CD4-positive, alpha-beta T cell (primary cell): ENCODE measurements around the gene VWA3B. TPM values are rescaled to one million over a fixed set of nuclear protein-coding genes. Genes with fewer than 3 reads are reported as not detected.

Source experiments
- ATAC-seq: fragments of 200-7000 bp; cut with Tn5 transposase; one replicate; pipeline ENCODE4 v1.10.0; 2022; ENCODE audit warnings: mild to moderate bottlenecking; ENCODE audit not compliant: poor library complexity
- CTCF ChIA-PET: fragments of 350-600 bp; sonication (Branson Sonifier 250); formaldehyde crosslinking; loops from one replicate; lab custom pipeline; 2021; ENCODE audit warnings: antibody characterized with exemption, inconsistent platforms; lab: Charles Lee
- POLR2A ChIA-PET: fragments of 350-600 bp; sonication (Branson Sonifier 250); formaldehyde crosslinking; loops from one replicate; lab custom pipeline; 2021; ENCODE audit warnings: antibody characterized with exemption, inconsistent platforms; lab: Charles Lee
- DNase-seq, 14 experiments: peaks; one replicate each; pipeline ENCODE4 v3.0.0-alpha.2; 2013 to 2020; ENCODE audit warnings: mixed read lengths in 2 of 14
- H3K27ac ChIP-seq, 2 donors: one replicate each; pipeline versions ENCODE4 v1.5.1 to v1.7.0; 2013; ENCODE audit warnings: low read length in 2 of 2, low read depth in 1 of 2, mild to moderate bottlenecking in 1 of 2
- H3K27me3 ChIP-seq, 2 experiments: 1 replicate in 1 of 2; 2 replicates in 1 of 2; pipeline versions ENCODE4 v1.6.1 to v1.7.0; 2013; ENCODE audit warnings: low read length in 2 of 2, control low read depth in 1 of 2, mild to moderate bottlenecking in 1 of 2, moderate library complexity in 1 of 2; ENCODE audit not compliant: insufficient read depth in 2 of 2, control insufficient read depth in 1 of 2
- H3K36me3 ChIP-seq: one replicate; pipeline ENCODE4 v1.6.1; 2013; ENCODE audit warnings: low read length, control low read depth; ENCODE audit not compliant: insufficient read depth
- H3K4me1 ChIP-seq: one replicate; pipeline ENCODE4 v1.6.1; 2013; ENCODE audit warnings: low read length, control low read depth; ENCODE audit not compliant: insufficient read depth
- H3K4me3 ChIP-seq: one replicate; pipeline ENCODE4 v1.5.1; 2013; ENCODE audit warnings: mild to moderate bottlenecking, low read length, moderate library complexity
- H3K9me3 ChIP-seq, 2 experiments: 1 replicate in 1 of 2; 2 replicates in 1 of 2; pipeline versions ENCODE4 v1.6.1 to v1.7.0; 2013; ENCODE audit warnings: low read length in 2 of 2, mild to moderate bottlenecking in 2 of 2, control low read depth in 1 of 2, moderate library complexity in 1 of 2; ENCODE audit not compliant: control insufficient read depth in 1 of 2, insufficient read depth in 1 of 2
- H3K27ac Mint-ChIP-seq: one replicate; pipeline ENCODE4 v1.8.0; 2020; ENCODE audit warnings: mixed read lengths
- H3K27me3 Mint-ChIP-seq: one replicate; pipeline ENCODE4 v1.8.0; 2021; ENCODE audit warnings: mixed read lengths
- H3K36me3 Mint-ChIP-seq: one replicate; pipeline ENCODE4 v1.8.0; 2021; ENCODE audit warnings: low read depth, mixed read lengths
- H3K4me1 Mint-ChIP-seq: one replicate; pipeline ENCODE4 v1.8.0; 2021; ENCODE audit warnings: low read depth, mixed read lengths
- H3K4me3 Mint-ChIP-seq: one replicate; pipeline ENCODE4 v1.8.0; 2020; ENCODE audit warnings: mild to moderate bottlenecking, mixed read lengths
- H3K9me3 Mint-ChIP-seq: one replicate; pipeline ENCODE4 v1.8.0; 2020; ENCODE audit warnings: mixed read lengths
- intact Hi-C, 2 experiments: fragments of 100-400 bp; cut with DNase I in 1 of 2; cut with micrococcal nuclease in 1 of 2; formaldehyde crosslinking; loops; one replicate each; pipeline versions ENCODE4 v1.15.1 to v1.9.0; 2023 to 2025; cut with DNase I, micrococcal nuclease
- total RNA-seq, 174 experiments: library from RNA in 2 of 174; stranded (reverse) in 2 of 174; gene quantifications; one replicate each; pipeline ENCODE4 v1.2.3 and lab custom pipeline; 2021 to 2026
- TF ChIP-seq, protein P1 (sequence below): fragments of 200-600 bp; IDR thresholded peaks from one replicate; pipeline ENCODE4 v1.8.0; 2022; ENCODE audit warnings: antibody characterized with exemption, mild to moderate bottlenecking

The VWA3B gene
- total RNA-seq, 2 experiments from 2014 or later, result not detected

DNA sequence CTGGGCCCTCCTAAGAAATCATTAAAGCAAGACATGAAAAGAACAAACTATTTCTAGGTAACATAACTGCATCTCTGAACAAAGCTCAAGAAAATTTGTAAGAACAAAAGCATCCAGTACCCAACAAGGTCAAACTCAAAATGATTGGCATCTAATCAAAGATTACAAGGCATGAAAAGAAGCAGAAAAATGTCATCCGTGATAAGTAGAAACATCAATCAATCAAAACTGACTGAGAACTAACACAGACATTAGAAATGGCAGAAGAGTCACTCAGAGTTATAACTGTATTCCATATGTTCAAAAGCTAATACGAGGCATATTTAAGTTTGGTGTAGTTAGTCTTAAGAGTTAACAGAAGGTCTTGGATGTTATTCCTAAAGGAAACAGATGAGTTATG is 80.9 kb downstream of the VWA3B start:
- no peaks in the 10 kb centered on the region for H3K4me1 ChIP-seq
- Mint-ChIP-seq H3K4me3 (no peak overlapping the region), H3K9me3 (no peaks in the 10 kb centered on the region), H3K4me1 (no peaks in the 10 kb centered on the region), H3K27ac (no peak overlapping the region), H3K27me3 (peaks cover 50% of the 10 kb centered on the region), H3K36me3 (no peaks in the 10 kb centered on the region)
- intact Hi-C loops, result no loop called here
- no peak overlapping the region for H3K4me3 ChIP-seq
- ChIA-PET CTCF (no interaction called here), POLR2A (no interaction called here)
- DNase-seq (no peak), ATAC-seq (no peak)
- H3K27ac ChIP-seq, result no peak overlapping the region
- peaks cover 7 to 21% of the 10 kb centered on the region in 2 experiments for H3K27me3 ChIP-seq
- TF ChIP-seq, protein P1, sequence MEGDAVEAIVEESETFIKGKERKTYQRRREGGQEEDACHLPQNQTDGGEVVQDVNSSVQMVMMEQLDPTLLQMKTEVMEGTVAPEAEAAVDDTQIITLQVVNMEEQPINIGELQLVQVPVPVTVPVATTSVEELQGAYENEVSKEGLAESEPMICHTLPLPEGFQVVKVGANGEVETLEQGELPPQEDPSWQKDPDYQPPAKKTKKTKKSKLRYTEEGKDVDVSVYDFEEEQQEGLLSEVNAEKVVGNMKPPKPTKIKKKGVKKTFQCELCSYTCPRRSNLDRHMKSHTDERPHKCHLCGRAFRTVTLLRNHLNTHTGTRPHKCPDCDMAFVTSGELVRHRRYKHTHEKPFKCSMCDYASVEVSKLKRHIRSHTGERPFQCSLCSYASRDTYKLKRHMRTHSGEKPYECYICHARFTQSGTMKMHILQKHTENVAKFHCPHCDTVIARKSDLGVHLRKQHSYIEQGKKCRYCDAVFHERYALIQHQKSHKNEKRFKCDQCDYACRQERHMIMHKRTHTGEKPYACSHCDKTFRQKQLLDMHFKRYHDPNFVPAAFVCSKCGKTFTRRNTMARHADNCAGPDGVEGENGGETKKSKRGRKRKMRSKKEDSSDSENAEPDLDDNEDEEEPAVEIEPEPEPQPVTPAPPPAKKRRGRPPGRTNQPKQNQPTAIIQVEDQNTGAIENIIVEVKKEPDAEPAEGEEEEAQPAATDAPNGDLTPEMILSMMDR, result no peak
- H3K9me3 ChIP-seq, result no peaks in the 10 kb centered on the region
- H3K36me3 ChIP-seq, result no peaks in the 10 kb centered on the region

DNA sequence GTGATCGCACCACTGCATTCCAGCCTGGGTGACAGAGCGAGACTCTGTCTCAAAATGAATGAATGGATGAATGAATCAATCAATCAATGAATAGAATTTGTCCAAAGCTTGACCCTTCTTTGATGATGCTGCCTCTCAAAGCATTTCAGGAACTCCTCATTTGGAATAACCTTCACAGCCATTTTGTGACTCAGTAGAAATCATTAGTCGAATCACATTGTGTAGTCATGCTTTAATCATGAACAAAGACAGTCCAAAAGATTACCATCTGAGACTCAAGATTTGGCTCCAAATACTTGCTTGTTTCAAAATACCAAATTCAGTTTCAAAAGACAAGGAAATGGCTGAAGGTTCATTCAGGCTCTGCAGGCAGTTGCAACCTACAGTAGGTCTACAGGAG is 83.1 kb downstream of the VWA3B start:
- Mint-ChIP-seq H3K4me1 (no peaks in the 10 kb centered on the region), H3K36me3 (no peaks in the 10 kb centered on the region), H3K9me3 (no peaks in the 10 kb centered on the region), H3K4me3 (no peak overlapping the region), H3K27ac (no peak overlapping the region), H3K27me3 (peaks cover 54% of the 10 kb centered on the region)
- Histone ChIP-seq H3K4me1 (no peaks in the 10 kb centered on the region), H3K36me3 (no peaks in the 10 kb centered on the region), H3K4me3 (no peak overlapping the region), H3K27ac (no peak overlapping the region), H3K27me3 (peaks cover 11 to 27% of the 10 kb centered on the region in 2 experiments), H3K9me3 (no peaks in the 10 kb centered on the region)
- CTCF ChIA-PET, result no interaction called here
- intact Hi-C loops, result no loop called here
- ATAC-seq (no peak), DNase-seq (no peak)
- TF ChIP-seq, protein P1, result no peak
- POLR2A ChIA-PET, result no interaction called here

DNA sequence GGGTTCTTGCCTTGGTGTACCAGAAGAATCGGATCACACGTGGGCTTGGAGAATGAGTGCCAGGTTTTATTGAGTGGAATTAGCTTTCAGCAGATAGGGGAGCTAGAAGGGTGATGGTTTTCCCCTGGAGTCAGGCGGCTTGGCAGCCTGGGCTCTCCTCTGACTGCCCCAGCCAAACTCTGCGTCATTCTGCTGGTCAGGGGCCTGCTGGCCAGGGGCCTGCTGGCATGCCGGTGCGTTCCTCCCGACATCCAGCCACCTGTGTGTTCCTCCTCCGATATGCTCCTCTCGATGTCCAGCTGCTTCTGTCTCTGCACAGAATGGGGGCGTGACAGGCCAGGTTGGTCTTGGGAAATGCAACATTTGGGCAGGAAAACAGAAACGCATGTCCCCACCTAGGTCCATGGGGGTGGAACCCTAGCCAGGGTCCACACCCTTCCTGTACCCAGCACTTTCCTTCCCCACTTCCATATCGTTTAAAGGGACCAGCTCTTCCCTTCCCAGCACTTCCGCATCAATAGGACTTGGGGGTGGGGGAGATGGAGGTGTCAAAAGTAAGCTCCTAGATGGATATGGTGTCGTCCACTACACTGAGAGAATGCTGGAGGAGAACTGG is 85.3 kb downstream of the VWA3B start:
- ChIA-PET CTCF (no interaction called here), POLR2A (no interaction called here)
- ATAC-seq (no peak), DNase-seq (no peak)
- Mint-ChIP-seq H3K9me3 (no peaks in the 10 kb centered on the region), H3K4me1 (no peaks in the 10 kb centered on the region), H3K4me3 (no peak overlapping the region), H3K27me3 (peaks cover 69% of the 10 kb centered on the region), H3K27ac (no peak overlapping the region), H3K36me3 (no peaks in the 10 kb centered on the region)
- intact Hi-C loops, result no loop called here
- TF ChIP-seq, protein P1, result no peak
- Histone ChIP-seq H3K27me3 (peaks cover 17 to 22% of the 10 kb centered on the region in 2 experiments), H3K4me1 (no peaks in the 10 kb centered on the region), H3K27ac (no peak overlapping the region), H3K36me3 (no peaks in the 10 kb centered on the region), H3K9me3 (no peaks in the 10 kb centered on the region), H3K4me3 (no peak overlapping the region)
